D721Med (cell line): Measurements from ENCODE around the gene APOA4.

Experiments
- DNase-seq: peaks from one replicate; pipeline ENCODE4 v3.0.0; 2011; ENCODE audit warnings: low spot score; ENCODE audit not compliant: insufficient read length
- FAIRE-seq: peaks from 2 replicates; lab custom pipeline; 2011; peaks lifted over from hg19 to GRCh38; lab: Jason Lieb, UNC
- TF ChIP-seq, protein P1 (sequence below): IDR thresholded peaks from 2 replicates; pipeline ENCODE4 v1.5.1; 2012; ENCODE audit warnings: mild to moderate bottlenecking, control low read depth; ENCODE audit not compliant: insufficient read depth; ENCODE audit errors: missing control alignments

Gene APOA4

DNA sequence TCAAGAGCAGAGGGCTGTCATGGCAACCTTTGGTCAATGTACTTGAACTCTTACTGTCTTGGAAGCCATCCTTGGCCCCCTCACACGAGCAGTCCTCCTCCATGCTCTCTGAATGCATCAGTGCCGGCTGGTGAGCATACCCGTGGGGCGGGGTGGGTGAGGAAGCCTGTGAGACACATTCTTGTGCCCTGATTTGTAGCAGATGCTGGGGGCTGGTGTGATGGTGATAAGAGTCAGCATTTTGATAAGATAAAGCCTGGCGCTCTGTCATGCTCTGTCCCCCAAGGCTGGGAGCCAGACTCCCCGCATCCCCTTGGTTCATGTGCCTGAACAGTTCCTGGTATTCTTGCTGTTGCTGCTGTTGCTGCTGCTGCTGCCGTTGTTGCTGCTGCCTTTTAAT is 34.8 kb upstream of the APOA4 start:
- TF ChIP-seq, protein P1, sequence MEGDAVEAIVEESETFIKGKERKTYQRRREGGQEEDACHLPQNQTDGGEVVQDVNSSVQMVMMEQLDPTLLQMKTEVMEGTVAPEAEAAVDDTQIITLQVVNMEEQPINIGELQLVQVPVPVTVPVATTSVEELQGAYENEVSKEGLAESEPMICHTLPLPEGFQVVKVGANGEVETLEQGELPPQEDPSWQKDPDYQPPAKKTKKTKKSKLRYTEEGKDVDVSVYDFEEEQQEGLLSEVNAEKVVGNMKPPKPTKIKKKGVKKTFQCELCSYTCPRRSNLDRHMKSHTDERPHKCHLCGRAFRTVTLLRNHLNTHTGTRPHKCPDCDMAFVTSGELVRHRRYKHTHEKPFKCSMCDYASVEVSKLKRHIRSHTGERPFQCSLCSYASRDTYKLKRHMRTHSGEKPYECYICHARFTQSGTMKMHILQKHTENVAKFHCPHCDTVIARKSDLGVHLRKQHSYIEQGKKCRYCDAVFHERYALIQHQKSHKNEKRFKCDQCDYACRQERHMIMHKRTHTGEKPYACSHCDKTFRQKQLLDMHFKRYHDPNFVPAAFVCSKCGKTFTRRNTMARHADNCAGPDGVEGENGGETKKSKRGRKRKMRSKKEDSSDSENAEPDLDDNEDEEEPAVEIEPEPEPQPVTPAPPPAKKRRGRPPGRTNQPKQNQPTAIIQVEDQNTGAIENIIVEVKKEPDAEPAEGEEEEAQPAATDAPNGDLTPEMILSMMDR = no peak
- no peak for FAIRE-seq

DNA sequence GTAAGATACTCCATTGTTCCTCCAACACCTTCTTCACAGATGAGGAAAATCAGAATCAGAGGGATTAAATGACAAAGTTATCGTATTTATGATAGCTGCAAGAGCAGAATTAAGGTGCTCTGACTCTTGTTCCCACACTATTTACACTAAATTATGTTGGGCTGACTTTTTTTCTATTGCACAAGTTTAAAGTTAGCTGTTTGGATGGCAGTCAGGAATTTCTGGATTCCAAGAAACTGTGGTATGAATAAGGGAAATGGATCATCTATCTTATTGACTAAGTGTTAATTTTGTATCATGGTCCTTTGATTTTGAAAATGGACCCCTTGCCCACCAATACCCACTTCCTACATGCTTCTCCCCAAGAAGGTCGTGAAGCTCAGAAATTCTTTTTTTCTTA is 34.2 kb upstream of the APOA4 start:
- TF ChIP-seq, protein P1 = no peak
- DNase-seq = no peak
- no peak for FAIRE-seq

More for the DNA sequence above, 34.8 kb upstream of the APOA4 start:
- no peak for DNase-seq

DNA sequence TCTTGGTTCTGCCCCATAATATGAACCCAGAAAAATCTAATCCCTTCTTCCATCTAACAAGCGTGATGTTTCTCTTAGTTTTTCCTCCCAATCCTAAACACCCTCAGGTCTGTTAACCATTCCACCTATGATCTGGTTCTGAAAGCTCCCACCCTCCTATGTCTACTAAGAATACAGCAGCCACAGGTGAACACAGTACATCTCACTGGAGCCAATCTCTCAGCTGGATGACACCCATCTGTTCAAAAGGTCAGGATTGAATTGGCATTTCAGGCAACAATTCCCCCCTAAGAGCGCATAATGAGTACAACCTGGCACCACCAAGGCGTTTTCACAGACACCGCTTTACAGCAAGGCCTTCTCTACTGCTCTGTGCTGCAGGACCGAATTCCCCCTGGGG is 33.3 kb upstream of the APOA4 start:
- no peak for FAIRE-seq
- TF ChIP-seq, protein P1 = no peak
- no peak for DNase-seq

DNA sequence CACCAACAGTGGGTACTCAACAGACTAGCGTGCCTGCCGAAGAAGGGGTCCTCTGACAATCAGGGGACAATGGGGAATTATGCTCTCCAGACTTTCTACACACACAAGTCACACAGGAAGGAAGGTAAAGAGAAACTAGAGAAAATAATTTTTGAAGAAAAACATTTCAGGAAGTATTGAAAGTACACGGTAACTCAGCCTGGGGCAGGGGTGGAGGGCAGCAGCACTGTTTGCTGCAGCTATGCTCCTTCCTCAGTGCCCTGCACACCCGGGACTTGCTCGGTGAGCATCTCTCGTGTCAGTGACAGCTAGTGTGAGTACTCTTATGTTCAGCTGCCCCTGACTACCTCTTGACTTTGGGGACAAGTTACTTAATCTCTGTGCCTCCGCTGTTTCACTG is 32.3 kb upstream of the APOA4 start:
- FAIRE-seq = no peak
- no peak for DNase-seq
- TF ChIP-seq, protein P1 = no peak

DNA sequence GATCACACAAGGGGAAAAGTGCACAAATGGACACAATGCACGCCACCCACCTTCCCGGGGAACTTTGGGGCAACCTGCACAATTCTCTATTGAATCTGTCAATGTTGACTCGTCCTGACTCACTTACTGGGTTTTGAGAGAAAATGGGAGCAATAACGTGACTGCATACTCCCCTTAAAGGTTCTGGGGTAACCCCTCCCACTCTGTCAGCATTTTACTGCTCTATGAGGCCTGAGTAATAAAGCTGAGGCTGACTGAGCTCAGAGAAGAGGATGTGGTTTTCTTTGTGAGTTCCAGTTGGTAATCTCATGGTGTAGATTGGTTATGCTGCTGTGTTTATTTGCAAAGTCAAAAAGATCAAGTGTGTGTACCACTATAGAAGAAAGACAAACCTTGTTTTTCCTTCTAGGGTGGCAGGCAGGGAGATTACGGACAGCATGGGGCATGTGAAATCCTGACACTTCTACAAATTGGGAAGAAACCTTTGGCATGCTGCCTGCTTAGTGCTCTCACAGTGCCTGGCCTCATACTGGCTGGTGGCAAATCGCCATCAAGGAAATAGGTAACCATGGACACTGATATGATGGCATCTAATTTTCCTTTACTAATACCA is 30.5 kb upstream of the APOA4 start:
- TF ChIP-seq, protein P1 = no peak
- DNase-seq (no peak), FAIRE-seq (no peak)

DNA sequence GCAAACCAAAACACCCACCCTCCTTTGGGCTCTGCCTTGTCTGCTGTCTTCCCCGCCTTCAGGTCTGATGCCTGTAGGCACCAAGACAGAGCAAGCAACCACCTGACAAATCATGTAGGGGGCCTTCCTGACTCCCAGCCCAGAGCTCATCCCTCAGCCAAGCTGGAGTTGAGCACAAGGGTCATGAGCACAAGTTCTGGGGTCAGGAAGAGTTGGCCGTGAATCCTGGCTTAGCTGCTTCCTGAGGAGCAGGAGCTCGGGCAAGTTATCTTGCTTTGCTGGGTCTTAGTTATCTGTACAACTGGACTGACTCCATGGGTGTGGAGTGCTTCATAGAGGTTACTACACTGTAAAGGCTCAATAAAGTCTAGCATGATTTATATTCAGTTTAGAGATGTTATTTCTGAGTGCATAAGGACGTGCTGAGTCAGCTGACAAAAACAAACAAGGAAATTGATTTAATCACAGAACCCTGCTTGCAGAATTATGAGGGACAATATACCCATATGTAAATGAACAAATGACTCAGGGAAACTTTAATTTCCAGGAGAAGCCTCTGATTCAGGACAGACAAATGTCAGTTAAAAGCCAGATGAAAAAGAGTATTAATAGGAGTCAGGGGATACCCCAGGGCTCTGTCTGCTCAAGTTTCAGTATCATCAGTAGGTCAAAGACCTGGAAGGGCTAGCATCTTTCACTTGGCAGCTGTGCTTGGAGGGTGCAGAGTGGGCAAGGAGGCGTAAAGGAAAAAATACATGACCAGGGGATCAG is 29.3 kb upstream of the APOA4 start:
- FAIRE-seq (no peak), DNase-seq (no peak)
- TF ChIP-seq, protein P1 = no peak

DNA sequence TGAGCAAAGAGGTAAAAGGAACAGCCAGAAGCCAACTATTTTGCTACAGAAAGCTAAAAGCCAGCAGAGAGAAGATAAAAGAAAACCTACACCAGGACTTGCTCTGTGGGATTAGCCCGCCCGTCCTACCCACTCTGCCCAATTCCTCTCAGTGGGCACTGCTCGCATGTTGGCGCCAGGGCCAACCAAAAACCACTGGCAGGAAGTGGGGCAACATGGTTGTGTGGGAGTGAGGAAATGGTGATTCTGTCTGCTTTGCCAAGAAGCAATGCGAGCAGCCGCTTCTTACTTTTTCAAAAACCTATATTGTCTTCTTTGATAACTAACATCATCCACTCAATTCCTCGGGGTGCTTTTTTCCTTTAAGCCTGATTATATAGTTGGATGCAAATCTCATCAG is 28.5 kb upstream of the APOA4 start:
- FAIRE-seq = no peak
- no peak for DNase-seq
- TF ChIP-seq, protein P1 = no peak
